K562 (cell line): ENCODE data around the gene PPA2. TPM values are rescaled to one million over a fixed set of nuclear protein-coding genes. Genes with fewer than 3 reads are reported as not detected.

ENCODE experiments used
- ATAC-seq: fragments of 200-7000 bp; cut with Tn5 transposase; 3 replicates; pipeline ENCODE4 v1.9.1; 2020; ENCODE audit warnings: moderate library complexity
- BruUV-seq: library from RNA; stranded (reverse); fragments of 400-500 nt; replicated peaks from 2 replicates; lab custom pipeline; 2021; lab: Mats Ljungman, UMichigan
- CTCF ChIA-PET: fragments of 300-600 bp; formaldehyde crosslinking; extraction: SDS; loops from one replicate; lab custom pipeline; 2021; ENCODE audit warnings: low intra/inter-chr PET ratio; lab: Yijun Ruan, JAX
- POLR2A ChIA-PET: fragments of 300-600, 350-650 bp; sonication (Branson Sonifier 250); formaldehyde crosslinking; extraction: SDS; loops from one replicate; lab custom pipeline; 2021; ENCODE audit warnings: antibody characterized with exemption, inconsistent platforms; lab: Yijun Ruan, JAX
- DNase-seq, 4 experiments: peaks; one replicate each; pipeline versions ENCODE4 v3.0.0 to v3.0.0-alpha.2; 2011 to 2018; ENCODE audit warnings: low spot score in 3 of 4, mixed read lengths in 3 of 4; ENCODE audit errors: extremely low read depth in 1 of 4
- FAIRE-seq: peaks from 2 replicates; lab custom pipeline; 2011; peaks lifted over from hg19 to GRCh38; lab: Jason Lieb, UNC
- H2AFZ ChIP-seq: 2 replicates; pipeline ENCODE4 v1.6.0; 2011; ENCODE audit warnings: low read depth, low read length, control low read depth, inconsistent platforms
- H3K27ac ChIP-seq: fragments of 200-600 bp; 3 replicates; pipeline ENCODE4 v1.8.0; 2011; ENCODE audit warnings: low read depth, mild to moderate bottlenecking, control low read depth, inconsistent platforms, low read length, moderate library complexity, mixed read lengths; ENCODE audit errors: extremely low read depth
- H3K27me3 ChIP-seq, 2 experiments: fragments of 300-600 bp in 1 of 2; 2 replicates in 1 of 2; 3 replicates in 1 of 2; pipeline versions ENCODE4 v1.6.0 to v1.8.0; 2011; ENCODE audit warnings: inconsistent platforms in 2 of 2, low read length in 2 of 2, mild to moderate bottlenecking in 1 of 2, mixed read lengths in 1 of 2, moderate library complexity in 1 of 2; ENCODE audit not compliant: control insufficient read depth in 2 of 2, insufficient read depth in 2 of 2
- H3K36me3 ChIP-seq: fragments of 300-600 bp; 3 replicates; pipeline ENCODE4 v1.8.0; 2011; ENCODE audit warnings: mild to moderate bottlenecking, low read length, inconsistent platforms; ENCODE audit not compliant: control insufficient read depth, insufficient read depth
- H3K4me1 ChIP-seq, 2 experiments: fragments of 200-600 bp in 1 of 2; replicated peaks in 1 of 2; 2 replicates in 1 of 2; 3 replicates in 1 of 2; pipeline versions ENCODE4 v1.5.1 to v1.8.0; 2011; ENCODE audit warnings: inconsistent platforms in 2 of 2, low read length in 2 of 2, mild to moderate bottlenecking in 1 of 2, mixed read lengths in 1 of 2, moderate library complexity in 1 of 2; ENCODE audit not compliant: control insufficient read depth in 2 of 2, insufficient read depth in 2 of 2
- H3K4me2 ChIP-seq: 2 replicates; pipeline ENCODE4 v1.6.1; 2011; ENCODE audit warnings: low read length, control low read depth, inconsistent platforms, mixed read lengths; ENCODE audit not compliant: insufficient read depth
- H3K4me3 ChIP-seq: fragments of 200-600 bp; sonication (generic), shearing (Covaris generic); 2 replicates; pipeline ENCODE4 v1.5.1; 2016; ENCODE audit warnings: control low read depth, inconsistent platforms
- H3K79me2 ChIP-seq: fragments of 200-600 bp; 3 replicates; pipeline ENCODE4 v1.8.0; 2011; ENCODE audit warnings: low read length, inconsistent platforms; ENCODE audit not compliant: control insufficient read depth, insufficient read depth
- H3K9ac ChIP-seq, 2 experiments: 2 replicates each; pipeline versions ENCODE4 v1.6.0 to v1.6.1; 2011; ENCODE audit warnings: low read depth in 2 of 2, low read length in 2 of 2, control low read depth in 1 of 2, inconsistent platforms in 1 of 2, mild to moderate bottlenecking in 1 of 2, mixed read lengths in 1 of 2; ENCODE audit not compliant: insufficient read depth in 1 of 2
- H3K9me1 ChIP-seq: one replicate; pipeline ENCODE4 v1.6.0; 2011; ENCODE audit warnings: inconsistent platforms, mild to moderate bottlenecking, low read length, moderate library complexity; ENCODE audit not compliant: control insufficient read depth, insufficient read depth
- H3K9me3 ChIP-seq: replicated peaks from 2 replicates; pipeline ENCODE4 v1.5.1; 2011; ENCODE audit warnings: low read depth, low read length, inconsistent platforms; ENCODE audit not compliant: control insufficient read depth, insufficient read depth
- H4K20me1 ChIP-seq: replicated peaks from 2 replicates; pipeline ENCODE4 v1.6.1; 2011; ENCODE audit warnings: low read length, inconsistent platforms, mixed read lengths; ENCODE audit not compliant: control insufficient read depth, insufficient read depth
- C11orf30 ChIP-seq: fragments of 450-650 bp; IDR thresholded peaks from 2 replicates; pipeline ENCODE4 v1.6.1; 2016; ENCODE audit warnings: low read depth, mild to moderate bottlenecking
- FOXO4 ChIP-seq: fragments of 450-650 bp; formaldehyde crosslinking; IDR thresholded peaks from 2 replicates; pipeline ENCODE4 v1.4.0; 2020; ENCODE audit warnings: mild to moderate bottlenecking, moderate library complexity
- MAFG ChIP-seq: fragments of 450-650 bp; conservative IDR thresholded peaks from 2 replicates; pipeline ENCODE4 v1.6.1; 2016; ENCODE audit warnings: missing genetic modification characterization, missing compliant biosample characterization
- MAFK ChIP-seq: IDR thresholded peaks from 2 replicates; pipeline ENCODE4 v1.6.1; 2011; ENCODE audit warnings: low read length, improper control_type of control experiment
- MAZ ChIP-seq, 2 experiments: fragments of 450-650 bp in 1 of 2; sonication (generic) in 1 of 2; formaldehyde crosslinking; IDR thresholded peaks in 1 of 2; conservative IDR thresholded peaks in 1 of 2; 2 replicates each; pipeline versions ENCODE4 v1.4.0 to v1.5.0; 2020; ENCODE audit warnings: mild to moderate bottlenecking in 1 of 2, missing genetic modification reagents in 1 of 2
- MNT ChIP-seq, 2 experiments: fragments of 450-650 bp; conservative IDR thresholded peaks; 2 replicates each; pipeline ENCODE4 v1.6.1; 2017; ENCODE audit warnings: mild to moderate bottlenecking in 2 of 2, moderate library complexity in 2 of 2
- NCOR1 ChIP-seq: fragments of 450-650 bp; IDR thresholded peaks from 2 replicates; pipeline ENCODE4 v1.6.1; 2016; ENCODE audit warnings: mild to moderate bottlenecking, moderate library complexity
- NFE2 ChIP-seq: IDR thresholded peaks from 2 replicates; pipeline ENCODE4 v1.6.1; 2014; ENCODE audit warnings: antibody characterized with exemption, low read depth
- PTRF ChIP-seq: fragments of 450-650 bp; IDR thresholded peaks from 2 replicates; pipeline ENCODE4 v1.6.1; 2016; ENCODE audit warnings: mild to moderate bottlenecking, missing genetic modification characterization, missing compliant biosample characterization
- SAFB ChIP-seq: fragments of 200-400 bp; formaldehyde crosslinking; IDR thresholded peaks from 2 replicates; pipeline ENCODE4 v1.6.1; 2017; ENCODE audit warnings: low read depth, low read length, borderline replicate concordance
- TSC22D4 ChIP-seq: fragments of 450-650 bp; IDR thresholded peaks from 2 replicates; pipeline ENCODE4 v1.6.1; 2016; ENCODE audit warnings: missing genetic modification characterization, missing biosample characterization, control low read depth
- ZNF316 ChIP-seq: fragments of 450-650 bp; IDR thresholded peaks from 2 replicates; pipeline ENCODE4 v1.6.1; 2016
- ZNF561 ChIP-seq: fragments of 450-650 bp; formaldehyde crosslinking; conservative IDR thresholded peaks from 2 replicates; pipeline ENCODE4 v1.4.0; 2020; ENCODE audit warnings: mild to moderate bottlenecking, moderate library complexity
- WGBS: fragments of 100-300 bp; shearing (Covaris generic); methylation state at CpG from one replicate; pipeline ENCODE4 v1.1.6; 2016; ENCODE audit warnings: low coverage, mixed read lengths; ENCODE audit not compliant: insufficient coverage; ENCODE audit errors: missing lambda C conversion rate; 5-methylcytosine and 5-hydroxymethylcytosine counted together
- in situ Hi-C: fragments of 300-500 bp; cut with MboI; formaldehyde crosslinking; loops from 4 replicates; pipeline ENCODE4 v1.15.0; 2018; ENCODE audit warnings: inconsistent platforms, mixed read lengths
- intact Hi-C: fragments of 100-400 bp; cut with micrococcal nuclease; formaldehyde crosslinking; loops from 2 replicates; pipeline ENCODE4 v1.14.2; 2022
- polyA plus RNA-seq, 8 experiments: library from polyadenylated mRNA; depleted of rRNA in 4 of 8; stranded (reverse) in 5 of 8; unstranded in 3 of 8; fragments of >200 nt; fragmentation: Nextera tagmentation in 2 of 8; fragmentation: Illumina TruSeq in 1 of 8; extraction: Ambion mirVana in 2 of 8; extraction: Trizol in 1 of 8; gene quantifications; 2 replicates each; pipeline versions ENCODE4 v1.2.1 to v1.2.3, GENCODE V29; 2011 to 2014; ENCODE audit warnings: inconsistent platforms in 1 of 8, missing spikeins in 1 of 8
- total RNA-seq, 7 experiments: library from RNA; depleted of rRNA in 6 of 7; stranded (reverse); fragments of >200 nt in 6 of 7; fragmentation: Illumina TruSeq in 2 of 7; extraction: Trizol in 2 of 7; gene quantifications; 2 replicates each; pipeline versions ENCODE4 v1.2.1 to v1.2.3, GENCODE V29; 2011 to 2021; ENCODE audit warnings: low replicate concordance in 1 of 7
- TF ChIP-seq, protein P1 (sequence below): fragments of 450-650 bp; conservative IDR thresholded peaks from 2 replicates; pipeline ENCODE4 v1.6.1; 2016; ENCODE audit warnings: missing genetic modification characterization, low read depth, mild to moderate bottlenecking, control low read depth, missing compliant biosample characterization
- TF ChIP-seq, protein P2 (sequence below): IDR thresholded peaks from 2 replicates; pipeline ENCODE4 v1.6.1; 2016; ENCODE audit warnings: missing genetic modification characterization, missing compliant biosample characterization

PPA2 gene
- total and polyA plus RNA-seq, 9 of the 15 experiments (the other 6 are each of a cell fraction or from before 2014, with no cell fraction given) = 48.3 to 190 (median 109) TPM

GRCh38 chr4:105503484-105503883, 29.6 kb upstream of the PPA2 start:
- Histone ChIP-seq H3K9me3 (no peaks in the 10 kb centered on the region), H3K4me3 (no peak overlapping the region), H3K27ac (no peak overlapping the region), H2AFZ (0 out of 2 replicates have a peak overlapping the region, but pooled peaks have one; percentile 2), H3K4me2 (no peak overlapping the region), H3K9me1 (no peaks in the 10 kb centered on the region), H3K36me3 (no peaks in the 10 kb centered on the region), H3K79me2 (no peaks in the 10 kb centered on the region), H3K9ac (no peak overlapping the region), H4K20me1 (no peaks in the 10 kb centered on the region), H3K4me1 (no peaks in the 10 kb centered on the region), H3K27me3 (no peaks in the 10 kb centered on the region)
- TF ChIP-seq MNT (conservative IDR thresholded peaks at IDR 0.05) (no peak), MAFK (peak; percentile 15; the same call in 1 of the 2 replicates), ZNF316 (peak; percentile 86), C11orf30 (peak; percentile 88), NFE2 (peak; percentile 45), MAFG (tag) (peak; percentile 78), SAFB (no peak), PTRF (tag) (no peak), ZNF561 (CRISPR knock-in tag) (no peak), FOXO4 (no peak), TSC22D4 (tag) (no peak), NCOR1 (no peak), MAZ (CRISPR knock-in tag; conservative IDR thresholded peaks at IDR 0.05 in 1 of 2, IDR thresholded peaks at IDR 0.05 in 1 of 2) (no peak)
- TF ChIP-seq, protein P1, sequence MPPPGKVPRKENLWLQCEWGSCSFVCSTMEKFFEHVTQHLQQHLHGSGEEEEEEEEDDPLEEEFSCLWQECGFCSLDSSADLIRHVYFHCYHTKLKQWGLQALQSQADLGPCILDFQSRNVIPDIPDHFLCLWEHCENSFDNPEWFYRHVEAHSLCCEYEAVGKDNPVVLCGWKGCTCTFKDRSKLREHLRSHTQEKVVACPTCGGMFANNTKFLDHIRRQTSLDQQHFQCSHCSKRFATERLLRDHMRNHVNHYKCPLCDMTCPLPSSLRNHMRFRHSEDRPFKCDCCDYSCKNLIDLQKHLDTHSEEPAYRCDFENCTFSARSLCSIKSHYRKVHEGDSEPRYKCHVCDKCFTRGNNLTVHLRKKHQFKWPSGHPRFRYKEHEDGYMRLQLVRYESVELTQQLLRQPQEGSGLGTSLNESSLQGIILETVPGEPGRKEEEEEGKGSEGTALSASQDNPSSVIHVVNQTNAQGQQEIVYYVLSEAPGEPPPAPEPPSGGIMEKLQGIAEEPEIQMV (tag) = no peak
- TF ChIP-seq, protein P2, sequence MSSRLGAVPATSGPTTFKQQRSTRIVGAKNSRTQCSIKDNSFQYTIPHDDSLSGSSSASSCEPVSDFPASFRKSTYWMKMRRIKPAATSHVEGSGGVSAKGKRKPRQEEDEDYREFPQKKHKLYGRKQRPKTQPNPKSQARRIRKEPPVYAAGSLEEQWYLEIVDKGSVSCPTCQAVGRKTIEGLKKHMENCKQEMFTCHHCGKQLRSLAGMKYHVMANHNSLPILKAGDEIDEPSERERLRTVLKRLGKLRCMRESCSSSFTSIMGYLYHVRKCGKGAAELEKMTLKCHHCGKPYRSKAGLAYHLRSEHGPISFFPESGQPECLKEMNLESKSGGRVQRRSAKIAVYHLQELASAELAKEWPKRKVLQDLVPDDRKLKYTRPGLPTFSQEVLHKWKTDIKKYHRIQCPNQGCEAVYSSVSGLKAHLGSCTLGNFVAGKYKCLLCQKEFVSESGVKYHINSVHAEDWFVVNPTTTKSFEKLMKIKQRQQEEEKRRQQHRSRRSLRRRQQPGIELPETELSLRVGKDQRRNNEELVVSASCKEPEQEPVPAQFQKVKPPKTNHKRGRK (tag) = no peak
- CTCF ChIA-PET = no interaction called here
- BruUV-seq = no TSS peak
- WGBS = 4% methylated on average over 2 of the region's 2 CpGs
- POLR2A ChIA-PET = interaction anchor here (0.7 kb wide), 1 partner anchor 9 kb away, joined by 3 read pairs; no protein-coding TSS in a partner anchor
- FAIRE-seq (no peak), DNase-seq (no peak), ATAC-seq (no peak)
- intact Hi-C loops (no loop called here), in situ Hi-C loops (no loop called here)
